ENCODE measurements around the gene SFXN5.

The SFXN5 gene

GRCh38 chr2:73075477-73076373, 4.2 kb upstream of the SFXN5 start:
- H3K4me3 ChIP-seq (ENCODE audit: low read depth, low read length) = no peak overlapping the region
- DNase-seq (ENCODE audit: low read depth) = no peak
- no peak for TF ChIP-seq CTCF (IDR thresholded peaks at IDR 0.05; ENCODE audit: low read depth, low read length, missing control alignments)

- no peak overlapping the region for H3K4me3 ChIP-seq (ENCODE audit: low read depth, low read length)
- DNase-seq (ENCODE audit: low read depth) = no peak
- no peak for TF ChIP-seq CTCF (IDR thresholded peaks at IDR 0.05; ENCODE audit: low read depth, low read length, missing control alignments)
Measured at GRCh38 chr2:73074110-73075069, 2.9 kb upstream of the SFXN5 start.

- no peak for TF ChIP-seq CTCF (IDR thresholded peaks at IDR 0.05; ENCODE audit: low read depth, low read length, missing control alignments)
- H3K4me3 ChIP-seq (ENCODE audit: low read depth, low read length) = no peak overlapping the region
Measured at GRCh38 chr2:73072416-73072815, 904 bp upstream of the SFXN5 start.

GRCh38 chr2:73072129-73072395, 550 bp upstream of the SFXN5 start:
- peak overlapping the region; percentile 83 for H3K4me3 ChIP-seq (ENCODE audit: low read depth, low read length)
- no peak for DNase-seq (ENCODE audit: low read depth)
- no peak for TF ChIP-seq CTCF (IDR thresholded peaks at IDR 0.05; ENCODE audit: low read depth, low read length, missing control alignments)

More at GRCh38 chr2:73072416-73072815, 904 bp upstream of the SFXN5 start:
- DNase-seq (ENCODE audit: low read depth) = no peak

- no peak for DNase-seq (ENCODE audit: low read depth)
- no peak for TF ChIP-seq CTCF (IDR thresholded peaks at IDR 0.05; ENCODE audit: low read depth, low read length, missing control alignments)
Measured at GRCh38 chr2:73070643-73071359, 711 bp downstream of the SFXN5 start.

GRCh38 chr2:73069855-73070642, 1.5 kb downstream of the SFXN5 start:
- TF ChIP-seq CTCF (IDR thresholded peaks at IDR 0.05; ENCODE audit: low read depth, low read length, missing control alignments) = no peak
- H3K4me3 ChIP-seq (ENCODE audit: low read depth, low read length) = peak overlapping the region; percentile 83
- DNase-seq (ENCODE audit: low read depth) = no peak

More at GRCh38 chr2:73070643-73071359, 711 bp downstream of the SFXN5 start:
- peak overlapping the region; percentile 83 for H3K4me3 ChIP-seq (ENCODE audit: low read depth, low read length)

Measured in GM12864 (cell line).